ENCODE results near the gene ABCF2. TPM values are rescaled to one million over a fixed set of nuclear protein-coding genes. Genes with fewer than 3 reads are reported as not detected.

Gene ABCF2
- total RNA-seq, 2 donors from 2014 or later, result 25.6 to 38.3 TPM

DNA sequence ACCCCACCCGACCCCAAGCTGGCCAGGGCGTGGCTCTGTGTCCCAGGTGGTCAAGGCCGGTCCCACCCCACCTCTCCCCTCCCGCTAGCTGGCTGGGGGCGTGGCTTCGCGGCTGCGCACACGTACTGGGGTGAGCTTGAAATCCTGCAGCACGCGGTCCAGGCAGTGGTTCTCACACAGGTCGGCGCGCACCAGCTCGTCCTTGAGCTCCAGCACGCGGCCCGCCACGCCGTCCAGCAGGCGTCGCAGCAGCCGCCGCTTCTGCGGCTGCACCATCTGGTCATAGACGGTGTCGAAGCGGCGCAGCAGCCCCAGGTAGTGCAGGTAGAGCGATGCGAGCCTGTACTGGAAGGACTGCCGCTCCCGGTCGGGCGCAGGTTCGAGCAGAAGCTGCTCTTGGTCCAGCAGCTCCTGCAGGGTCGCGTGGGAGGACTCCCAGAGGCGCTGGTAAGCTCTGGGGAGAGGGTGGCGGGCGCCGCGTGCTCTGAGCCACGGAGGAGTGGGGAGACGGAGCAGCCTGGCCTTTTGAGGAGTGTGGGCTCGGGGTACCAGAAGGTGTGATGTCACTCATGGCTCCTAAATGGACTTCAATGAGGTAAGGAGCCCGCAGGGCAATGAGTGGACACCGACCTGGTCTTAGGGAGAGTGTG lies 22.5 kb downstream of the ABCF2 start:
- no peak for DNase-seq
- TF ChIP-seq, protein P1, sequence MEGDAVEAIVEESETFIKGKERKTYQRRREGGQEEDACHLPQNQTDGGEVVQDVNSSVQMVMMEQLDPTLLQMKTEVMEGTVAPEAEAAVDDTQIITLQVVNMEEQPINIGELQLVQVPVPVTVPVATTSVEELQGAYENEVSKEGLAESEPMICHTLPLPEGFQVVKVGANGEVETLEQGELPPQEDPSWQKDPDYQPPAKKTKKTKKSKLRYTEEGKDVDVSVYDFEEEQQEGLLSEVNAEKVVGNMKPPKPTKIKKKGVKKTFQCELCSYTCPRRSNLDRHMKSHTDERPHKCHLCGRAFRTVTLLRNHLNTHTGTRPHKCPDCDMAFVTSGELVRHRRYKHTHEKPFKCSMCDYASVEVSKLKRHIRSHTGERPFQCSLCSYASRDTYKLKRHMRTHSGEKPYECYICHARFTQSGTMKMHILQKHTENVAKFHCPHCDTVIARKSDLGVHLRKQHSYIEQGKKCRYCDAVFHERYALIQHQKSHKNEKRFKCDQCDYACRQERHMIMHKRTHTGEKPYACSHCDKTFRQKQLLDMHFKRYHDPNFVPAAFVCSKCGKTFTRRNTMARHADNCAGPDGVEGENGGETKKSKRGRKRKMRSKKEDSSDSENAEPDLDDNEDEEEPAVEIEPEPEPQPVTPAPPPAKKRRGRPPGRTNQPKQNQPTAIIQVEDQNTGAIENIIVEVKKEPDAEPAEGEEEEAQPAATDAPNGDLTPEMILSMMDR (IDR thresholded peaks at IDR 0.05), result no peak
- Histone ChIP-seq H3K27ac (no peak overlapping the region), H3K27me3 (no peaks in the 10 kb centered on the region), H3K9ac (ENCODE audit: low read depth in 2 of 2, low read length in 2 of 2) (no peak overlapping the region), H3K4me3 (no peak overlapping the region), H3K9me3 (no peaks in the 10 kb centered on the region), H3K4me1 (no peaks in the 10 kb centered on the region), H3K36me3 (no peaks in the 10 kb centered on the region)
- intact Hi-C loops (cut with DNase I), result no loop called here

GRCh38 chr7:151202836-151203235 lies 24.2 kb downstream of the ABCF2 start:
- intact Hi-C loops (cut with DNase I), result no loop called here
- Histone ChIP-seq H3K4me1 (no peaks in the 10 kb centered on the region), H3K9me3 (no peaks in the 10 kb centered on the region), H3K36me3 (no peaks in the 10 kb centered on the region), H3K4me3 (no peak overlapping the region), H3K27me3 (no peaks in the 10 kb centered on the region), H3K27ac (no peak overlapping the region), H3K9ac (ENCODE audit: low read depth in 2 of 2, low read length in 2 of 2) (no peak overlapping the region)
- TF ChIP-seq, protein P1 (IDR thresholded peaks at IDR 0.05), result no peak
- no peak for DNase-seq

DNA sequence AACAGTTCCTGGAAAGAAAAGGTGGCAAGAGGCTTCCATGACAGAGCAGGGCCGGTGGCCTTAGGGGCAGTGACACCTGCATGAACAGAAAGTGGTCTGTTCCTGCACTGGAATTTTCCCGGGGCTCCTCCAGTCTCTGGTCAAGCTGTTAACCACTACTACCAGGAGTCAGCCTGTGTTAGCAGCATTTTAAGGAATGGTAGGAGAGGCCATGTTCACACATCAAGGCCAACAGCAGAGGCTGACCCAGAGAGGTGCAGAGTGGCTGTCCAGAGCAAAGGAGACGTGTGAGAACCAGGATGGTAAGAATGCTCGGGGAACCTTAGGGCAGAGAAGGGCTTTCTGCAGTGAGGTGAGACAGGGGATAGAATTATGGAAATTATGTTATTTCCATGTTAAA lies 25.3 kb downstream of the ABCF2 start:
- no peak overlapping the region for H3K9ac ChIP-seq (ENCODE audit: low read depth in 2 of 2, low read length in 2 of 2)
- H3K27ac ChIP-seq, result no peak overlapping the region
- H3K9me3 ChIP-seq, result no peaks in the 10 kb centered on the region
- H3K36me3 ChIP-seq, result no peaks in the 10 kb centered on the region
- H3K4me3 ChIP-seq, result no peak overlapping the region
- intact Hi-C loops (cut with DNase I), result no loop called here
- DNase-seq, result no peak
- TF ChIP-seq, protein P1 (IDR thresholded peaks at IDR 0.05), result no peak
- no peaks in the 10 kb centered on the region for H3K27me3 ChIP-seq
- H3K4me1 ChIP-seq, result no peaks in the 10 kb centered on the region

GRCh38 chr7:151201344-151201743 lies 25.7 kb downstream of the ABCF2 start:
- DNase-seq, result no peak
- Histone ChIP-seq H3K27ac (no peak overlapping the region), H3K27me3 (no peaks in the 10 kb centered on the region), H3K36me3 (no peaks in the 10 kb centered on the region), H3K9ac (ENCODE audit: low read depth in 2 of 2, low read length in 2 of 2) (no peak overlapping the region), H3K4me1 (no peaks in the 10 kb centered on the region), H3K9me3 (no peaks in the 10 kb centered on the region), H3K4me3 (no peak overlapping the region)
- TF ChIP-seq, protein P1 (IDR thresholded peaks at IDR 0.05), result no peak
- intact Hi-C loops (cut with DNase I), result no loop called here

DNA sequence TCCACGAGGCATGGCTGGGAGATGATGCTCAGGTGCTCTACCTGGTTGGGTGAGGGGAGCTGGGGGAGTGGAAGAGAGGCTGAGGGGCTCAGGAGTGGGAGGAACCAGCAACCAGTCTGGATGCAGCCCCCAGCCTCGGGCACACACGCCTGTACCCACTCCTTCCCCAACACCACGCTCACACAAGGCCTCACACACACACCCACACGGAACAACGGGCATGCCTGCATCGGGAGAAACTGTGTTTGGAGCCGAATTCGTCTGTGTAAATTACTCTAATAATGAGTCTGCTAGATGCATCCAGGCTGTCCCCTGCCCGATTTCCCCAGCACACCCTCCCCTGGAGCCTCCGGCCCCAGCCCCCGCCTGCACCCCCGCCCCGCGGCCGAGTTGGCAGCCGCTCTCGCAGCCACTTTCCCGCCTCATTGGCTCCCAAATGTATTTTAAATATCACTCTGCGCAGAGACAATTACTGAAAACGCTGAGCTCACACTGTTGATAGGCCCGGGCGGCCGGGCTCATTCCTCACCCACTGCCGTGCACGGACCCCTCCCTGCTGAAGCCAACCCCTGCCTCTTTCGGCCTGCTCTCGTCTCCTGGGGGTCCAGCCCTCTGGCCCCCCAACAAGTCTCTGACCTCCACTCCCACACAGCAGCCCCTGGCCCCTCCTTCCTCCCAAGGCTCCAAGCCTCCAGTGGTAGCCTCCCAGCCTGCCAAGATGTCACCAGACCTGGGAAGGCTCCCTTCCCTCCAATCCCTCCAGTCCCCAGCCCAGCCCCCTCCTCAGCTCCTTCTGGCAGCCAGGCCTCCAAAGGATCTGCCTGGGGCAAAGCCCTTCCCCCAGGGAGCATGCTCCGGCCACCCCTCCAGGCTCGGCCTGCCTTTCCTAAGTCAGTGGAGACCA lies 27.8 kb downstream of the ABCF2 start:
- no peak overlapping the region for H3K9ac ChIP-seq (ENCODE audit: low read depth in 2 of 2, low read length in 2 of 2)
- DNase-seq, result no peak
- no peak overlapping the region for H3K4me3 ChIP-seq
- H3K4me1 ChIP-seq, result no peaks in the 10 kb centered on the region
- intact Hi-C loops (cut with DNase I), result no loop called here
- H3K36me3 ChIP-seq, result no peaks in the 10 kb centered on the region
- TF ChIP-seq, protein P1 (IDR thresholded peaks at IDR 0.05), result no peak
- H3K27ac ChIP-seq, result no peak overlapping the region
- no peaks in the 10 kb centered on the region for H3K27me3 ChIP-seq
- no peaks in the 10 kb centered on the region for H3K9me3 ChIP-seq
